Heart left ventricle (tissue), 16 donors: ENCODE measurements around the gene ASPSCR1. TPM values are rescaled to one million over a fixed set of nuclear protein-coding genes. Genes with fewer than 3 reads are reported as not detected.

Source experiments
- ATAC-seq, 4 donors: fragments of 200-7000 bp; cut with Tn5 transposase; one replicate each; pipeline ENCODE4 v1.9.1; 2020 to 2022; ENCODE audit warnings: moderate library complexity in 4 of 4, mild to moderate bottlenecking in 3 of 4, moderate number of reproducible peaks in 1 of 4
- DNase-seq, 5 donors: peaks; one replicate each; pipeline ENCODE4 v3.0.0-alpha.2; 2020
- H3K27ac ChIP-seq, 12 donors: fragments of 200-600 bp; sonication (generic) in 4 of 12; one replicate each; pipeline versions ENCODE4 v1.5.0 to v1.8.0; 2016 to 2022; ENCODE audit warnings: mild to moderate bottlenecking in 2 of 12
- H3K27me3 ChIP-seq, 9 donors: fragments of 200-600 bp; sonication (generic) in 2 of 9; one replicate each; pipeline versions ENCODE4 v1.5.1 to v1.8.0; 2016 to 2022; ENCODE audit warnings: mild to moderate bottlenecking in 3 of 9
- H3K36me3 ChIP-seq, 9 donors: fragments of 200-600 bp; sonication (generic) in 2 of 9; one replicate each; pipeline versions ENCODE4 v1.5.0 to v1.8.0; 2018 to 2022; ENCODE audit warnings: mild to moderate bottlenecking in 2 of 9
- H3K4me1 ChIP-seq, 12 donors: fragments of 200-600 bp; sonication (generic) in 4 of 12; one replicate each; pipeline versions ENCODE4 v1.5.0 to v1.8.0; 2016 to 2022; ENCODE audit warnings: mild to moderate bottlenecking in 3 of 12
- H3K4me3 ChIP-seq, 12 donors: fragments of 200-600 bp; sonication (generic) in 4 of 12; one replicate each; pipeline versions ENCODE4 v1.5.0 to v1.8.0; 2017 to 2022; ENCODE audit warnings: mild to moderate bottlenecking in 9 of 12, moderate library complexity in 4 of 12
- H3K9me3 ChIP-seq, 12 donors: fragments of 200-600 bp; sonication (generic) in 4 of 12; one replicate each; pipeline versions ENCODE4 v1.5.0 to v1.8.0; 2016 to 2022; ENCODE audit warnings: mild to moderate bottlenecking in 1 of 12
- CTCF ChIP-seq, 12 donors: fragments of 200-600 bp; sonication (generic) in 4 of 12; IDR thresholded peaks; one replicate each; pipeline versions ENCODE4 v1.5.0 to v1.8.0; 2018 to 2022; ENCODE audit warnings: antibody characterized with exemption in 12 of 12, mild to moderate bottlenecking in 5 of 12
- POLR2A ChIP-seq, 2 donors: fragments of 450-650 bp; IDR thresholded peaks; one replicate each; pipeline ENCODE4 v1.6.1; 2017; ENCODE audit warnings: antibody characterized with exemption in 2 of 2, mild to moderate bottlenecking in 2 of 2, moderate library complexity in 2 of 2
- WGBS, 4 donors: extraction: QIAGEN DNeasy Blood & Tissue Kit in 2 of 4; methylation state at CpG; one replicate each; pipeline versions ENCODE4 v1.1.5 to v1.1.7; 2013 to 2018; 5-methylcytosine and 5-hydroxymethylcytosine counted together
- intact Hi-C, 10 donors: fragments of 100-400 bp; cut with DNase I; formaldehyde crosslinking; loops; one replicate each; pipeline versions ENCODE4 v1.11.1 to v1.14.2; 2022
- polyA plus RNA-seq, 2 donors: library from polyadenylated mRNA; stranded (reverse); fragments of 200-250 nt; gene quantifications; one replicate each; pipeline ENCODE4 v1.2.3, GENCODE V29; 2013
- total RNA-seq, 9 donors: library from RNA; depleted of rRNA in 2 of 9; stranded (reverse); fragments of >200 nt in 2 of 9; fragmentation: NEBNext Ultra II Directional in 3 of 9; extraction: Animal tissue kit (Norgen Biotek cat#: 25700) in 3 of 9; gene quantifications; one replicate each; pipeline versions ENCODE4 v1.1.0 to v1.2.4, GENCODE V29; 2016 to 2023
- donor health status: ischemic (EF 13 %, LVEDD 7.1; RV severe dilation, severe dysfunction).
- donor health status: healthy with polysubstance abuse.
- donor health status: DM: no; HTN: yes; CAD: no.
- donor health status: DM: no; HTN: no; CAD: no.
- donor health status: ischemic (EF 25% LVEDD 6.9; RV normal size, moderate dysfunction).
- donor health status: ischemic (EF 25% LVEDD 5.7; RV mildly dilated, moderate dysfunction).
- donor health status: healthy.
- donor health status: DM: yes; HTN: yes; CAD: no.
- donor health status: ischemic (EF 35%, LVEDD 5.7; RV mildly dilated, moderate dysfunction).
- donor health status: nonischemic (EF 11% LVEDD 7.7; RV severe dilation, severe dysfunction).
- donor health status: DM: yes; HTN: yes; CAD: no.
- donor health status: PGD.
- donor health status: ischemic (EF 29% LVEDD 5.4; RV normal size, mild dysfunction).
- donor health status: nonischemic (EF 23%, LVEDD 6.1; RV moderate dilation, normal function).

Gene ASPSCR1
- total and polyA plus RNA-seq, 11 donors = 15.1 to 43.6 (median 22.9) TPM

- Histone ChIP-seq H3K36me3 (peaks cover 0 to 15% (median 6%) of the 10 kb centered on the region in 9 donors), H3K27ac (no peak overlapping the region), H3K27me3 (no peaks in the 10 kb centered on the region), H3K9me3 (no peaks in the 10 kb centered on the region), H3K4me1 (peaks cover 0 to 17% (median 7%) of the 10 kb centered on the region in 12 donors), H3K4me3 (no peak overlapping the region)
- no peak for TF ChIP-seq CTCF (IDR thresholded peaks at IDR 0.05)
- no peak for TF ChIP-seq POLR2A (IDR thresholded peaks at IDR 0.05)
- ATAC-seq (no peak), DNase-seq (no peak)
- WGBS, 4 donors = 87 to 89% (median 88%) methylated on average over 11 to 14 of the region's 14 CpGs
- intact Hi-C loops = no loop called here
Measured at GRCh38 chr17:81998691-81999438, 21.4 kb downstream of the ASPSCR1 start.

- ATAC-seq (no peak), DNase-seq (no peak)
- H3K36me3 ChIP-seq = peaks cover 0 to 15% (median 6%) of the 10 kb centered on the region in 9 donors
- H3K9me3 ChIP-seq = no peaks in the 10 kb centered on the region
- H3K4me3 ChIP-seq = no peak overlapping the region
- intact Hi-C loops = no loop called here
- WGBS, 4 donors = 90 to 93% (median 93%) methylated on average over 10 to 12 of the region's 12 CpGs
- H3K27me3 ChIP-seq = no peaks in the 10 kb centered on the region
- peaks cover 0 to 21% (median 9%) of the 10 kb centered on the region in 12 donors for H3K4me1 ChIP-seq
- TF ChIP-seq POLR2A (IDR thresholded peaks at IDR 0.05) = no peak
- TF ChIP-seq CTCF (IDR thresholded peaks at IDR 0.05) = no peak
- H3K27ac ChIP-seq = no peak overlapping the region
Measured at GRCh38 chr17:81999587-81999975, 22.2 kb downstream of the ASPSCR1 start.

GRCh38 chr17:81999976-82000802, 22.8 kb downstream of the ASPSCR1 start:
- intact Hi-C loops = no loop called here
- H3K4me1 ChIP-seq = peaks cover 0 to 21% (median 9%) of the 10 kb centered on the region in 12 donors
- ATAC-seq (no peak), DNase-seq (no peak)
- WGBS, 4 donors = 87 to 91% (median 90%) methylated on average over 29 to 36 of the region's 36 CpGs
- H3K36me3 ChIP-seq = peaks cover 0 to 15% (median under 1%) of the 10 kb centered on the region in 9 donors
- H3K27me3 ChIP-seq = no peaks in the 10 kb centered on the region
- TF ChIP-seq POLR2A (IDR thresholded peaks at IDR 0.05) (no peak), CTCF (IDR thresholded peaks at IDR 0.05) (no peak)
- no peaks in the 10 kb centered on the region for H3K9me3 ChIP-seq
- no peak overlapping the region for H3K4me3 ChIP-seq
- no peak overlapping the region for H3K27ac ChIP-seq
